Adrenal gland (tissue), 12 donors: Measurements from ENCODE around the gene TMEM250. TPM values are rescaled to one million over a fixed set of nuclear protein-coding genes. Genes with fewer than 3 reads are reported as not detected.
A peak's percentile ranks its signal among the peaks of the same experiment; 100 is the strongest.

Experiments
- DNase-seq, 7 donors: peaks; one replicate each; pipeline ENCODE4 v3.0.0-alpha.2; 2019 to 2020
- H3K27ac ChIP-seq, 5 donors: fragments of 200-600 bp; sonication (generic) in 4 of 5; 1 replicate in 3 of 5; 2 replicates in 2 of 5; pipeline versions ENCODE4 v1.5.1 to v1.8.0; 2016 to 2020; ENCODE audit warnings: mild to moderate bottlenecking in 1 of 5
- H3K27me3 ChIP-seq: fragments of 200-600 bp; 2 replicates; pipeline ENCODE4 v1.8.0; 2021
- H3K36me3 ChIP-seq, 2 donors: fragments of 200-600 bp; replicated peaks in 1 of 2; 1 replicate in 1 of 2; 2 replicates in 1 of 2; pipeline versions ENCODE4 v1.5.1 to v1.8.0; 2018 to 2022
- H3K4me1 ChIP-seq, 2 donors: fragments of 200-600 bp; replicated peaks in 1 of 2; 1 replicate in 1 of 2; 2 replicates in 1 of 2; pipeline versions ENCODE4 v1.5.1 to v1.8.0; 2018 to 2021
- H3K4me3 ChIP-seq, 4 donors: fragments of 200-600 bp; sonication (generic) in 3 of 4; one replicate each; pipeline ENCODE4 v1.5.1; 2016 to 2018
- H3K9me3 ChIP-seq, 3 donors: fragments of 200-600 bp; sonication (generic) in 1 of 3; replicated peaks in 1 of 3; 1 replicate in 2 of 3; 2 replicates in 1 of 3; pipeline versions ENCODE4 v1.5.1 to v1.8.0; 2016 to 2021
- POLR2A ChIP-seq, 2 donors: fragments of 450-650 bp; IDR thresholded peaks; one replicate each; pipeline ENCODE4 v1.6.1; 2017; ENCODE audit warnings: antibody characterized with exemption in 2 of 2, mild to moderate bottlenecking in 2 of 2, moderate library complexity in 1 of 2
- WGBS, 4 donors: extraction: QIAGEN DNeasy Blood & Tissue Kit in 2 of 4; methylation state at CpG; one replicate each; pipeline versions ENCODE4 v1.1.5 to v1.1.7; 2013 to 2017; 5-methylcytosine and 5-hydroxymethylcytosine counted together
- intact Hi-C, 2 donors: fragments of 100-400 bp; cut with DNase I; formaldehyde crosslinking; loops; one replicate each; pipeline versions ENCODE4 v1.14.1 to v1.15.0; 2022 to 2023
- polyA plus RNA-seq, 3 donors: library from polyadenylated mRNA; stranded (reverse); fragments of 200-250 nt in 2 of 3; fragments of 350-450 nt in 1 of 3; fragmentation: Illumina TruSeq in 1 of 3; extraction: RNeasy Lipid Tissue Mini Kit (QIAGEN cat#74804) in 1 of 3; gene quantifications; one replicate each; pipeline ENCODE4 v1.2.3, GENCODE V29; 2013 to 2014
- total RNA-seq, 9 donors: library from RNA; depleted of rRNA in 4 of 9; stranded (reverse); fragments of >200 nt in 4 of 9; fragments of 120-200 nt in 1 of 9; fragmentation: NEBNext Ultra II Directional in 1 of 9; extraction: Animal tissue kit (Norgen Biotek cat#: 25700) in 1 of 9; gene quantifications; one replicate each; pipeline versions ENCODE4 v1.1.0 to v1.2.4, GENCODE V29; 2013 to 2023
- TF ChIP-seq, protein P1 (sequence below), 6 experiments: fragments of 450-650 bp in 4 of 6; fragments of 200-600 bp in 2 of 6; sonication (generic) in 1 of 6; IDR thresholded peaks; 1 replicate in 5 of 6; 2 replicates in 1 of 6; pipeline versions ENCODE4 v1.5.1 to v1.8.0; 2016 to 2021; ENCODE audit warnings: antibody characterized with exemption in 6 of 6, mild to moderate bottlenecking in 2 of 6, moderate library complexity in 1 of 6
- donor health status: healthy with polysubstance abuse.
- donor health status: Bipolar disorder and iron deficiency.
- donor health status: DM: yes; HTN: yes; CAD: no.
- donor health status: DM: no; HTN: no; CAD: no.
- donor health status: DM: no; HTN: no; CAD: no.
- donor health status: DM: yes; HTN: yes; CAD: no.

Gene TMEM250
- total and polyA plus RNA-seq, 12 donors = 5.2 to 47.2 (median 28.0) TPM

DNA sequence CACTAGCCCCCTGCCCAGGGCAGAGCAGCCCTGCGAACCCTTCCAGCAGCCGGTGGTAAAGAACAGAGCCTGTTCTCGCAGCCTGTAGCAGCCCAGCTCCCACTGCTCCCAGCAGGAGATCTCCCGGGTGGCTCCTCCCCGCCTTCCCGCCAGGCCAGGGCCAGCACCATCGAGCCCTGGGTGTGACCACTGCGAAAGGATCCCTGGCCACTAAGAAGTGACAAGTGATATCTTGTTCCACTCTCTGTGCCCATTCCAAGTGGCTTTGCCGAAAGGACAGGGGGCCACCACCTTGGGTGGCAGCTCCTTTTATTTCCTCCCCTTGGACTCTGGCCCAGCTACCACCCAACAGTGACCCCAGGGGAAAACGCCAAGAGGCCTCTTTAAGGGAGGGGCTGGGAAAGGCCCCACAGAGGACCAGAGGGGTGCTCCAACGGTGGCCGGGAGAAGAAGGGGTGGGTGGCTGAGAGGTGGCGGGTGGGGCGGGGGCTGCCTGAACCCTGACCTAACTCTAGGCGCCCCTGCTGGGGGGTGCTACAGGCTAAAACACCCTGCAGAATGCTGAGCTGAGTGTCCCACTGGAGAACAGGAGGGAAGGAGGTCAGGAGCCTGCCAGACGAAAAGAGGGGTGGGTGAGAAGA lies 25.2 kb downstream of the TMEM250 start:
- peak overlapping the region in 3 of 4 donors; percentile 53 to 92 (median 78) for H3K4me3 ChIP-seq
- no peaks in the 10 kb centered on the region for H3K9me3 ChIP-seq
- DNase-seq = peak in 5 of 7 donors; percentile 62 to 78 (median 72)
- H3K27me3 ChIP-seq = no peaks in the 10 kb centered on the region
- H3K27ac ChIP-seq = peak overlapping the region; percentile 79 to 99 (median 81)
- intact Hi-C loops = no loop called here
- peaks cover 17 to 55% of the 10 kb centered on the region in 2 donors for H3K4me1 ChIP-seq
- no peak for TF ChIP-seq POLR2A (IDR thresholded peaks at IDR 0.05)
- TF ChIP-seq, protein P1, sequence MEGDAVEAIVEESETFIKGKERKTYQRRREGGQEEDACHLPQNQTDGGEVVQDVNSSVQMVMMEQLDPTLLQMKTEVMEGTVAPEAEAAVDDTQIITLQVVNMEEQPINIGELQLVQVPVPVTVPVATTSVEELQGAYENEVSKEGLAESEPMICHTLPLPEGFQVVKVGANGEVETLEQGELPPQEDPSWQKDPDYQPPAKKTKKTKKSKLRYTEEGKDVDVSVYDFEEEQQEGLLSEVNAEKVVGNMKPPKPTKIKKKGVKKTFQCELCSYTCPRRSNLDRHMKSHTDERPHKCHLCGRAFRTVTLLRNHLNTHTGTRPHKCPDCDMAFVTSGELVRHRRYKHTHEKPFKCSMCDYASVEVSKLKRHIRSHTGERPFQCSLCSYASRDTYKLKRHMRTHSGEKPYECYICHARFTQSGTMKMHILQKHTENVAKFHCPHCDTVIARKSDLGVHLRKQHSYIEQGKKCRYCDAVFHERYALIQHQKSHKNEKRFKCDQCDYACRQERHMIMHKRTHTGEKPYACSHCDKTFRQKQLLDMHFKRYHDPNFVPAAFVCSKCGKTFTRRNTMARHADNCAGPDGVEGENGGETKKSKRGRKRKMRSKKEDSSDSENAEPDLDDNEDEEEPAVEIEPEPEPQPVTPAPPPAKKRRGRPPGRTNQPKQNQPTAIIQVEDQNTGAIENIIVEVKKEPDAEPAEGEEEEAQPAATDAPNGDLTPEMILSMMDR (IDR thresholded peaks at IDR 0.05) = no peak
- H3K36me3 ChIP-seq = no peaks in the 10 kb centered on the region
- WGBS, 4 donors = 31 to 60% (median 39%) methylated on average over 5 to 16 of the region's 16 CpGs

DNA sequence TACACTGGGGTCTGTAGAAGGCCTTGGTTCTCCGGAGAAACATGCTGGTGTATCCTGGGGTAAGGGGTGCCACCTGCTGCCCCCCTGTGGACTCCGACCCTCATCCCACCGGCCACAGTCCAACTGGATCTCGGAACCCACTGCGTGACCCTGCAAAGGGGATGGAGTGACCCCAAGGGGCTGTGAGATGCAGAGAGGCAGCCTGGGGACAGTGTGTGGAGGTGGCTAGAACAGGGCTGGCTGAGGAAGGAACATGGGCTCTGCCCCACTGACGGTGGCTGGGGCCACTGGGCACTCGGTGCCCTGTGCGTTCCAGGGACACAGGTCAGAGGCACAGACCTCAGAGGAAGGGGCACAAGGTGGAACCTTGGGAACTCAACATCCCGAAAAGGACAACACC lies 25.9 kb downstream of the TMEM250 start:
- Histone ChIP-seq H3K9me3 (no peaks in the 10 kb centered on the region), H3K4me3 (peak overlapping the region in 1 of 4 donors; percentile 92), H3K36me3 (no peaks in the 10 kb centered on the region), H3K27ac (peak overlapping the region in 3 of 5 donors; percentile 79 to 99 (median 85)), H3K27me3 (no peaks in the 10 kb centered on the region), H3K4me1 (peaks cover 17 to 62% of the 10 kb centered on the region in 2 donors)
- TF ChIP-seq POLR2A (IDR thresholded peaks at IDR 0.05) = no peak
- TF ChIP-seq, protein P1 (IDR thresholded peaks at IDR 0.05) = no peak
- intact Hi-C loops = no loop called here
- 81 to 86% (median 84%) methylated on average over 6 to 9 of the region's 9 CpGs for WGBS, 4 donors
- peak in 1 of 7 donors; percentile 6 for DNase-seq

DNA sequence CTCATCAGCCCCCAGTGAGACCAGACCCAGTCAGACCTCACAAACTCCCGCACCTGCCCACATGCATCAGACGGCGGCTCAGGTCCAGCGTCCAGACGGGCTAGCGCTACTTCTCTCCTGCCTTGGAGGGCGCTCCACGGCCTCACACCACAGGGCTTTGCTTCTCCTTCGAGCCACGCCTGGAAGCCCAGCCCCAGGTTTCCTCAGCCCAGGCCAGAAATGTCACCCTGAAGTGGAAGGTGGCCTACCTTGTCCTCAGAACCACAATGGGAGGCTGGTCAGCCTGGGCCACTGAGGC lies 26.4 kb downstream of the TMEM250 start:
- no peak for DNase-seq
- 88 to 97% (median 92%) methylated on average over 10 of the region's 10 CpGs for WGBS, 4 donors
- TF ChIP-seq, protein P1 (IDR thresholded peaks at IDR 0.05) = no peak
- TF ChIP-seq POLR2A (IDR thresholded peaks at IDR 0.05) = no peak
- no peak overlapping the region for H3K4me3 ChIP-seq
- peak overlapping the region in 2 of 5 donors; percentile 48 to 73 for H3K27ac ChIP-seq
- H3K36me3 ChIP-seq = no peaks in the 10 kb centered on the region
- no peaks in the 10 kb centered on the region for H3K9me3 ChIP-seq
- intact Hi-C loops = no loop called here
- H3K27me3 ChIP-seq = no peaks in the 10 kb centered on the region
- H3K4me1 ChIP-seq = peaks cover 17 to 66% of the 10 kb centered on the region in 2 donors

DNA sequence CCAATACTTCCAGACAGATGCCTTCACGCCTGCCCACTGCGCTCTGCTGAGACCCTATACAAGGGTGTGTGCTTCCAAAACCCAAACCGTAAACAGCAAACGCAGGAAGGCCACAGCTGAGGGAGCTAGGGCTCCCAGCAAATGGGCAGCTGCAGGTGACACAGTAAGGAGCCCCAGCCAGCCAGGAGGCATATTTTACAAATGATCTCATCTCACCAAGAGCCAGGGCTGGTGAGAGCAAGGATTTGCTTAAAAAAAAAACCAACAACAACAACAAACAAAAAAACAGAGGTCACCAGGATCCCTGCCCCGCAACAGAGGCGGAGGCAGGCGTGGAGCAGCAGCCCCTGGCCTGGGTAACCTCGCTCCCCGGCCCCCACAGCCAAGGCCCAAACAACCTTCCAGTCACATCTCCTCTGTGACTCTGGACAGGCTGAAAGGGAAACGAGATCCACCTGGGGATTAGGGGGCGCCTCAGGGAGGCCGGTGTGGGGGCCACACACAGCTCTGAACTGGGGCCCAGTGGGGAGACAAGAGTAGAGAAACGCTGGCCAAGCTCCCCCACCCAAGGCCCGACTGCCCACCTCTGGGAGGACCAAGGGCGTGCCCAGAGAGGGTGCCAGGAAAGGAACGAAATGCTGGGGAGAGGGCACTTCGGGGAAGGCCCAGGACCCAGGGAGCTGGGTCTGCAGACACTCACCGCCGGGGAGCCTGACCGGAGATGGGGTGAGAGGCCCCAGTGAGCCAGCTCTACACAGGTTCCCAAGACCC lies 26.9 kb downstream of the TMEM250 start:
- peak overlapping the region in 4 of 5 donors; percentile 19 to 73 (median 55) for H3K27ac ChIP-seq
- H3K36me3 ChIP-seq = no peaks in the 10 kb centered on the region
- TF ChIP-seq, protein P1 (IDR thresholded peaks at IDR 0.05) = no peak
- TF ChIP-seq POLR2A (IDR thresholded peaks at IDR 0.05) = no peak
- H3K9me3 ChIP-seq = no peaks in the 10 kb centered on the region
- peaks cover 17 to 70% of the 10 kb centered on the region in 2 donors for H3K4me1 ChIP-seq
- intact Hi-C loops = no loop called here
- no peaks in the 10 kb centered on the region for H3K27me3 ChIP-seq
- no peak overlapping the region for H3K4me3 ChIP-seq
- WGBS, 4 donors = 83 to 84% (median 84%) methylated on average over 18 to 20 of the region's 20 CpGs
- DNase-seq = peak in 4 of 7 donors; percentile 23 to 50 (median 42)
